Right ventricle myocardium inferior (tissue), 1 donor: ENCODE results near the gene CYP21A2. TPM values are rescaled to one million over a fixed set of nuclear protein-coding genes. Genes with fewer than 3 reads are reported as not detected.

Experiments
- ATAC-seq: fragments of 200-7000 bp; cut with Tn5 transposase; one replicate; pipeline ENCODE4 v1.9.1; 2020; ENCODE audit warnings: mild to moderate bottlenecking, moderate library complexity
- DNase-seq: peaks from one replicate; pipeline ENCODE4 v3.0.0; 2021; ENCODE audit errors: missing footprints
- intact Hi-C: fragments of 100-400 bp; cut with DNase I; formaldehyde crosslinking; loops from one replicate; pipeline ENCODE4 v1.11.0; 2022
- total RNA-seq: library from RNA; stranded (reverse); fragmentation: NEBNext Ultra II Directional; extraction: Animal tissue kit (Norgen Biotek cat#: 25700); gene quantifications from one replicate; pipeline ENCODE4 v1.2.1, GENCODE V29; 2021
- donor health status: DM: no; HTN: yes; CAD: no; lungs with severe emphysema.

The CYP21A2 gene
- total RNA-seq, 1 donor from 2014 or later: 0.30 TPM

DNA sequence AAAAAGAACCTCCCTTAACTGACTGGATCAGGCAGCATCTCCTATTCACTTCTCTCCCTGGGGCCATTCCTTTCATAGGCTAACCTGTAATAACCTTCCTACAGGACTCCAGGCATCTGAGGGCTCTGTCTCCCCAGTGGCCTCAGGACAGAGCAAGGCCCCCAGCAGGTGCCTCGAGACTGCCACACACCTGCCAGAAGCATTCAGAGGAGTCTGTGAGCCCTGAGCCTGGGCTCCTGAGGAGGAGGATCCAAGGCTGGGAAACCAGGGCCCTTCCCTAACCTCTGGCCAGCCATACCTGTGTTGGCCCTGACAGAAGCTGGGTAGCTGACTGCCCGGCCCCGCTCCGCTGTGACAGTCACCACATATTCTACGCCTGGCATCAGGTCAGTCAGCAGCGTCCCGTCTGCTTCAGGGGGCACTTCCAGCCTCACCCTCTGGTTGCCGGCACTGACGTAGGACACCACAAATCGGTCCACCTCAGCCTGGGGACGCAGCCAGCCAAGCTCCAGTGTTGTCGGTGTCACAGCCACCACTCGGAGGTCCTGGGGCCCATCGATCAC, 50.4 kb downstream of the CYP21A2 start:
- intact Hi-C loops: no loop called here
- DNase-seq (no peak), ATAC-seq (no peak)

DNA sequence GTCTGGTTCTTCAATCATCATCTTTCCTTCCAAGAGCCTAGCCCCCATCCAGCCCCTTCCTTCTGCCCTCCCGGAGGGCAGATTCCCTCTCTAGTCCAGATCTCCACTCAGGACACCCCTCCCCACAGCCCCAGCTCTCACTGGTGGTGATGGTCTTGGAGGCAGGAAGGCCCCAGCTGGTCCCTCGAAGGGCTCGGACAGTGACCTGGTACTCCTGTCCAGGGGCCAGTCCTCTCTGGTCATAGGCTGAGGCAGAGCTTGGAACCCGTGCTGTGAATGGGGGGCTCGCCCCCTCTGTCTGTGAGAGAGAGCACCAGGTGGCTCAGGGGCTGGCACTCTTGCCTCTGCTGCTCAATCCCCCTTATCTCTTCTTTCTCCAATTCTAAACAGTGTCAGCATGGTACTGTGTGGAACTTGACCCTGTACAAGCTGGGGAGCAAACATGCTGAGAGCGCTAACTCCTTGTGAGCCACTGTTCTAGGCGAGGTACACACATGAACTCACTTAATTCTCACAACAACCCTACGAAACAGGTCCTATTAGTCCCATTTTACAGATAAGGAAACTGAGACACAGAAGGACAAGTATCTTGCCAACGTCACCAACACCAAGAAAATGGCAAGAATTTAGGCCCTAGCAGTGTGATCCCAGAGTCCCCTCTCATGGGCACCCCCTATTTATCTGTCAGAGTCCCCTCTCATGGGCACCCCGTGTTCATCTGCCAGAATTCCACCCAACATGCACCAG, 51.0 kb downstream of the CYP21A2 start:
- intact Hi-C loops: no loop called here
- no peak for ATAC-seq
- DNase-seq: no peak

Other genes starting within 250 kb of the CYP21A2 start
- 29.7 TPM for gene VARS1, start 242.7 kb upstream of the CYP21A2 start, total RNA-seq
- gene LSM2, start 231.4 kb upstream of the CYP21A2 start, total RNA-seq: 24.6 TPM
- gene HSPA1L, start 223.1 kb upstream of the CYP21A2 start, total RNA-seq: 1.6 TPM
- gene HSPA1A, start 222.9 kb upstream of the CYP21A2 start, total RNA-seq: 298 TPM
- 215 TPM for gene HSPA1B, start 210.7 kb upstream of the CYP21A2 start, total RNA-seq
- gene NEU1, start 175.6 kb upstream of the CYP21A2 start, total RNA-seq: 25.6 TPM
- not detected for gene SLC44A4, start 159.4 kb upstream of the CYP21A2 start, total RNA-seq
- 16.8 TPM for gene EHMT2, start 140.7 kb upstream of the CYP21A2 start, total RNA-seq
- gene ZBTB12, start 136.3 kb upstream of the CYP21A2 start, total RNA-seq: 3.2 TPM
- gene C2, start 110.7 kb upstream of the CYP21A2 start, total RNA-seq: 8.9 TPM
- 8.8 TPM for gene CFB, start 92.3 kb upstream of the CYP21A2 start, total RNA-seq
- gene NELFE, start 79.4 kb upstream of the CYP21A2 start, total RNA-seq: 41.9 TPM
- gene SKIC2, start 79.2 kb upstream of the CYP21A2 start, total RNA-seq: 30.7 TPM
- gene DXO, start 66.3 kb upstream of the CYP21A2 start, total RNA-seq: 9.8 TPM
- gene C4A, start 56.4 kb upstream of the CYP21A2 start, total RNA-seq: 92.1 TPM
- gene C4B, start 23.6 kb upstream of the CYP21A2 start, total RNA-seq: 81.6 TPM
- 73.3 TPM for gene TNXB, start 70.9 kb downstream of the CYP21A2 start, total RNA-seq
- gene ATF6B, start 89.8 kb downstream of the CYP21A2 start, total RNA-seq: 24.4 TPM
- gene FKBPL, start 91.9 kb downstream of the CYP21A2 start, total RNA-seq: 2.8 TPM
- gene PRRT1, start 113.5 kb downstream of the CYP21A2 start, total RNA-seq: 0.46 TPM
- 22.8 TPM for gene PPT2, start 115.7 kb downstream of the CYP21A2 start, total RNA-seq
- gene EGFL8, start 126.2 kb downstream of the CYP21A2 start, total RNA-seq: 7.8 TPM
- 48.2 TPM for gene AGPAT1, start 137.7 kb downstream of the CYP21A2 start, total RNA-seq
- gene RNF5, start 140.0 kb downstream of the CYP21A2 start, total RNA-seq: 97.5 TPM
- 2.0 TPM for gene AGER, start 145.8 kb downstream of the CYP21A2 start, total RNA-seq
- 42.9 TPM for gene PBX2, start 151.8 kb downstream of the CYP21A2 start, total RNA-seq
- 6.3 TPM for gene GPSM3, start 154.2 kb downstream of the CYP21A2 start, total RNA-seq
- gene NOTCH4, start 185.7 kb downstream of the CYP21A2 start, total RNA-seq: 24.4 TPM